ENCODE data around the gene RALGPS1.

RALGPS1 gene

GRCh38 chr9:126914458-126915280 lies at the start of gene RALGPS1:
Gene RALGPS1 (plus strand): TSS chr9:126914782. CDS start chr9:126962290, 47,508 bp downstream.
- peak; percentile 96 to 98 (median 97) for DNase-seq

- peak in 2 of 3 donors; percentile 23 to 26 for DNase-seq
Observed at GRCh38 chr9:126869368-126869767, 45.2 kb upstream of the RALGPS1 start.

- no peak for DNase-seq
Observed at GRCh38 chr9:126872516-126872915, 42.1 kb upstream of the RALGPS1 start.

GRCh38 chr9:126874546-126875314 lies 39.9 kb upstream of the RALGPS1 start:
- DNase-seq: no peak

GRCh38 chr9:126875756-126876510 lies 38.6 kb upstream of the RALGPS1 start:
- no peak for DNase-seq

- no peak for DNase-seq
Observed at GRCh38 chr9:126876531-126876930, 38.1 kb upstream of the RALGPS1 start.

GRCh38 chr9:126877418-126877817 lies 37.2 kb upstream of the RALGPS1 start:
- no peak for DNase-seq

- DNase-seq: no peak
Observed at GRCh38 chr9:126879288-126879687, 35.3 kb upstream of the RALGPS1 start.

- no peak for DNase-seq
Observed at GRCh38 chr9:126880226-126880946, 34.2 kb upstream of the RALGPS1 start.

GRCh38 chr9:126880947-126881332 lies 33.6 kb upstream of the RALGPS1 start:
- no peak for DNase-seq

GRCh38 chr9:126882746-126883145 lies 31.8 kb upstream of the RALGPS1 start:
- no peak for DNase-seq

GRCh38 chr9:126883636-126884035 lies 30.9 kb upstream of the RALGPS1 start:
- no peak for DNase-seq

- DNase-seq: peak; percentile 9 to 41 (median 30)
Observed at GRCh38 chr9:126885131-126885641, 29.4 kb upstream of the RALGPS1 start.

- no peak for DNase-seq
Observed at GRCh38 chr9:126886034-126886822, 28.4 kb upstream of the RALGPS1 start.

GRCh38 chr9:126886897-126887296 lies 27.7 kb upstream of the RALGPS1 start:
- DNase-seq: no peak

- DNase-seq: no peak
Observed at GRCh38 chr9:126891676-126892075, 22.9 kb upstream of the RALGPS1 start.

- peak in 1 of 3 donors; percentile 22 for DNase-seq
Observed at GRCh38 chr9:126893079-126893478, 21.5 kb upstream of the RALGPS1 start.

GRCh38 chr9:126894052-126894603 lies 20.5 kb upstream of the RALGPS1 start:
- DNase-seq: peak; percentile 41 to 69 (median 55)

- no peak for DNase-seq
Observed at GRCh38 chr9:126902210-126902609, 12.4 kb upstream of the RALGPS1 start.

- DNase-seq: no peak
Observed at GRCh38 chr9:126904586-126904985, 10.0 kb upstream of the RALGPS1 start.

- no peak for DNase-seq
Observed at GRCh38 chr9:126906091-126906490, 8.5 kb upstream of the RALGPS1 start.

Measured in suppressor macrophage treated with lipopolysaccharide for 1 hour (primary cell).